HepG2 (cell line): ENCODE results near the gene REPIN1. TPM values are rescaled to one million over a fixed set of nuclear protein-coding genes. Genes with fewer than 3 reads are reported as not detected.

Experiments used
- CREB3 ChIP-seq: sonication (generic); formaldehyde crosslinking; IDR thresholded peaks from 2 replicates; pipeline ENCODE4 v1.5.0; 2020; ENCODE audit warnings: missing genetic modification reagents
- GMEB1 ChIP-seq: sonication (generic); formaldehyde crosslinking; IDR thresholded peaks from 2 replicates; pipeline ENCODE4 v1.5.1; 2020; ENCODE audit warnings: missing genetic modification reagents, mild to moderate bottlenecking, borderline replicate concordance
- GMEB2 ChIP-seq: IDR thresholded peaks from 2 replicates; pipeline ENCODE4 v1.6.1; 2016; ENCODE audit warnings: missing biosample characterization, missing genetic modification reagents, low read depth
- HDAC1 ChIP-seq: sonication (generic); formaldehyde crosslinking; IDR thresholded peaks from 2 replicates; pipeline ENCODE4 v1.5.1; 2020; ENCODE audit warnings: mild to moderate bottlenecking, missing genetic modification reagents
- HNRNPH1 ChIP-seq: fragments of 200-400 bp; formaldehyde crosslinking; optimal IDR thresholded peaks from 2 replicates; pipeline ENCODE3; 2017; ENCODE audit warnings: mild to moderate bottlenecking, low read depth, low read length
- HNRNPLL ChIP-seq: fragments of 200-400 bp; formaldehyde crosslinking; IDR thresholded peaks from 2 replicates; pipeline ENCODE4 v1.6.1; 2017; ENCODE audit warnings: mild to moderate bottlenecking, low read depth, low read length; ENCODE audit not compliant: poor library complexity, severe bottlenecking
- SOX13 ChIP-seq, 3 experiments: fragments of 450-650 bp in 1 of 3; sonication (generic) in 1 of 3; formaldehyde crosslinking in 1 of 3; IDR thresholded peaks in 2 of 3; conservative IDR thresholded peaks in 1 of 3; 2 replicates each; pipeline versions ENCODE4 v1.5.0 to v1.6.1; 2016 to 2020; ENCODE audit warnings: antibody characterized with exemption in 1 of 3, mild to moderate bottlenecking in 1 of 3, missing compliant biosample characterization in 1 of 3, missing genetic modification reagents in 1 of 3, moderate library complexity in 1 of 3
- TBL1XR1 ChIP-seq: fragments of 150-350 bp; IDR thresholded peaks from 2 replicates; pipeline ENCODE4 v1.6.1; 2014; ENCODE audit warnings: borderline replicate concordance, low read length; ENCODE audit not compliant: partially characterized antibody
- ZNF646 ChIP-seq: sonication (generic); formaldehyde crosslinking; IDR thresholded peaks from 2 replicates; pipeline ENCODE4 v1.9.0; 2021; ENCODE audit warnings: mild to moderate bottlenecking, missing genetic modification reagents
- polyA plus RNA-seq, 8 experiments: library from polyadenylated mRNA; depleted of rRNA in 3 of 8; stranded (reverse) in 7 of 8; unstranded in 1 of 8; fragments of >200 nt; fragmentation: Illumina TruSeq in 4 of 8; extraction: Trizol in 4 of 8; gene quantifications; 2 replicates each; pipeline versions ENCODE4 v1.2.1 to v1.2.3, GENCODE V29; 2011 to 2016; ENCODE audit warnings: low read depth in 4 of 8, missing spikeins in 1 of 8, mixed read lengths in 1 of 8; ENCODE audit not compliant: insufficient read depth in 1 of 8
- total RNA-seq, 5 experiments: library from RNA; depleted of rRNA; stranded (reverse); fragments of >200 nt; fragmentation: Illumina TruSeq; extraction: Trizol; gene quantifications; 2 replicates each; pipeline ENCODE4 v1.2.3, GENCODE V29; 2016; ENCODE audit warnings: low read depth in 1 of 5
- TF ChIP-seq, protein P1 (sequence below): sonication (generic); formaldehyde crosslinking; IDR thresholded peaks from 2 replicates; pipeline ENCODE4 v1.4.0; 2020; ENCODE audit warnings: missing genetic modification reagents; ENCODE audit errors: not compliant biosample characterization
- TF ChIP-seq, protein P2 (sequence below): sonication (generic); formaldehyde crosslinking; IDR thresholded peaks from 2 replicates; pipeline ENCODE4 v1.4.0; 2020; ENCODE audit warnings: missing genetic modification reagents
- TF ChIP-seq, protein P3 (sequence below): IDR thresholded peaks from 2 replicates; pipeline ENCODE4 v1.6.1; 2016; ENCODE audit warnings: missing compliant biosample characterization, missing genetic modification reagents, borderline replicate concordance

Gene REPIN1
- total and polyA plus RNA-seq, 2 of the 13 experiments (the other 11 are each of a cell fraction or from before 2014, with no cell fraction given): 69.9 to 108 TPM

DNA sequence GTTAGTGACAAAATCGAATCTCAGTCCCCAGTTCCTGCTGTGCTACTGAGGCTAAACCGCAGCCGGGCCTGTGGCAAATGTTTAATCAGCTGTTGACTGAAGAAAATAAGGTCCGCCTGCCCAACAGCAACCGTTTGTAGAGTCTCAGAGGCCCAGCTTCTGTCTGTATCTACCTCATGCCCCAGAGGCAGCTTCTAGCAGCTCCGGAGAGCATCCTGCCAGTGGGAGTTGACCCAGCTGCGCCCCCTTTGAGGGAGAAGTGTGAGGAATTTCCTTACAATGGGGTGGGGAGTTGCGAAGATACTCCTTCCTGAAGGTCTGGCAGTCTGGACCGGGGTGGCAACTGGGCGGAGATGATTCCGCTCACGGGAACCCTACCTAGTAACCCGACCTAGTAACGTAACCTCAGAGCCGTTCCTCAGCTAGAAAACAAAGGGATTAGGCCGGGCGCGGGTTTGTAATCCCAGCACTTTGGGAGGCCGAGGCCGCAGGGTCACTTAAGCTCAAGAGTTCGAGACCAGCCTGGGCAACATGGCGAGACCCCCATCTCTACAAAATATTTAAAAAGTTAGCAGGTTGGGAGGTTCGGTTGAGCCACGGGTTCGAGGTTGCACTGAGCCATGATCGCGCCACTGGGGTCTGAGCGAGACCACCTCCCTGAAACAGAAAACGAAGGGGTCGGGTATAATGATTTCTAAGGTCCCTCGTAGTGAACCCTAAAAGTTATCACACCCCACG is 9.7 kb downstream of the REPIN1 start (continued):
- TF ChIP-seq, protein P1, sequence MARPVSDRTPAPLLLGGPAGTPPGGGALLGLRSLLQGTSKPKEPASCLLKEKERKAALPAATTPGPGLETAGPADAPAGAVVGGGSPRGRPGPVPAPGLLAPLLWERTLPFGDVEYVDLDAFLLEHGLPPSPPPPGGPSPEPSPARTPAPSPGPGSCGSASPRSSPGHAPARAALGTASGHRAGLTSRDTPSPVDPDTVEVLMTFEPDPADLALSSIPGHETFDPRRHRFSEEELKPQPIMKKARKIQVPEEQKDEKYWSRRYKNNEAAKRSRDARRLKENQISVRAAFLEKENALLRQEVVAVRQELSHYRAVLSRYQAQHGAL: no peak
- TF ChIP-seq CREB3 (CRISPR knock-in tag) (no peak), TBL1XR1 (no peak), SOX13 (IDR thresholded peaks at IDR 0.05) (peak; percentile 29; the same call in 1 of the 2 replicates), SOX13 (CRISPR knock-in tag; conservative IDR thresholded peaks at IDR 0.05 in 1 of 2, IDR thresholded peaks at IDR 0.05 in 1 of 2) (peak in 1 of 2 experiments; percentile 42; a peak in 1 of 4 replicates), ZNF646 (CRISPR knock-in tag) (no peak), HNRNPH1 (peak; percentile 59), GMEB1 (0 out of 2 replicates have a peak, but pooled peaks have one; percentile 17), HNRNPLL (no peak), HDAC1 (CRISPR knock-in tag) (peak; percentile 58; the same call in 1 of the 2 replicates), GMEB2 (CRISPR knock-in tag) (no peak)
- TF ChIP-seq, protein P2, sequence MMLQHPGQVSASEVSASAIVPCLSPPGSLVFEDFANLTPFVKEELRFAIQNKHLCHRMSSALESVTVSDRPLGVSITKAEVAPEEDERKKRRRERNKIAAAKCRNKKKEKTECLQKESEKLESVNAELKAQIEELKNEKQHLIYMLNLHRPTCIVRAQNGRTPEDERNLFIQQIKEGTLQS: no peak
- TF ChIP-seq, protein P3, sequence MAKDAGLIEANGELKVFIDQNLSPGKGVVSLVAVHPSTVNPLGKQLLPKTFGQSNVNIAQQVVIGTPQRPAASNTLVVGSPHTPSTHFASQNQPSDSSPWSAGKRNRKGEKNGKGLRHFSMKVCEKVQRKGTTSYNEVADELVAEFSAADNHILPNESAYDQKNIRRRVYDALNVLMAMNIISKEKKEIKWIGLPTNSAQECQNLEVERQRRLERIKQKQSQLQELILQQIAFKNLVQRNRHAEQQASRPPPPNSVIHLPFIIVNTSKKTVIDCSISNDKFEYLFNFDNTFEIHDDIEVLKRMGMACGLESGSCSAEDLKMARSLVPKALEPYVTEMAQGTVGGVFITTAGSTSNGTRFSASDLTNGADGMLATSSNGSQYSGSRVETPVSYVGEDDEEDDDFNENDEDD: no peak
